HT-29 (cell line): ENCODE results near the gene MAP2K3. TPM values are rescaled to one million over a fixed set of nuclear protein-coding genes. Genes with fewer than 3 reads are reported as not detected.

Source experiments
- DNase-seq: peaks from one replicate; pipeline ENCODE4 v3.0.0-alpha.2; 2015; ENCODE audit warnings: low spot score
- total RNA-seq: library from RNA; depleted of rRNA; stranded (reverse); fragments of >200 nt; shearing (Covaris generic); gene quantifications from 2 replicates; pipeline ENCODE4 v1.2.3, GENCODE V29; 2014

MAP2K3 gene
- total RNA-seq, 1 experiment from 2014 or later = 89.9 TPM

- DNase-seq = no peak
These were observed 2.3 kb upstream of the MAP2K3 start for GRCh38 chr17:21282231-21282630.

DNA sequence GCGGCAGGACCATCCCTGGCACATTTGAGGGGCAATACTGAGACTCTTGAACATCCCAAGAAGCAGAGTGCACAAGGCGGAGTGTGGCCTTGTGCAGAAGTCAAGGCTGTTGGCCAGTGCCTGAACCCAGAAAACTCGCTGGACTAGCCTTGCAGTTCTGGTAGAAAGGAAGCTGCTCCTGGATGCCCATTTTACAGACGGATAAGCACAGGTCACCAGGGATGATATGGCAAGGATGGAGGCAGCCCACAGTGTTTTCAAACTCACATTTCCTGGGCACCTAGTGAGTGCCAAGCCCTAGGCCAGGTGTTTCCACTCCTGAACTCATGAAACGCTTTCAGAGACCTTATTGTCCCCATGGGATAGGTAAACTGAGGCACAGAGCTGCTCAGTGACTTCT lies 1.7 kb upstream of the MAP2K3 start:
- DNase-seq = no peak

GRCh38 chr17:21283482-21284318 lies 811 bp upstream of the MAP2K3 start:
- no peak for DNase-seq

GRCh38 chr17:21285164-21286065 lies 904 bp downstream of the MAP2K3 start:
- DNase-seq = peak; percentile 33

DNA sequence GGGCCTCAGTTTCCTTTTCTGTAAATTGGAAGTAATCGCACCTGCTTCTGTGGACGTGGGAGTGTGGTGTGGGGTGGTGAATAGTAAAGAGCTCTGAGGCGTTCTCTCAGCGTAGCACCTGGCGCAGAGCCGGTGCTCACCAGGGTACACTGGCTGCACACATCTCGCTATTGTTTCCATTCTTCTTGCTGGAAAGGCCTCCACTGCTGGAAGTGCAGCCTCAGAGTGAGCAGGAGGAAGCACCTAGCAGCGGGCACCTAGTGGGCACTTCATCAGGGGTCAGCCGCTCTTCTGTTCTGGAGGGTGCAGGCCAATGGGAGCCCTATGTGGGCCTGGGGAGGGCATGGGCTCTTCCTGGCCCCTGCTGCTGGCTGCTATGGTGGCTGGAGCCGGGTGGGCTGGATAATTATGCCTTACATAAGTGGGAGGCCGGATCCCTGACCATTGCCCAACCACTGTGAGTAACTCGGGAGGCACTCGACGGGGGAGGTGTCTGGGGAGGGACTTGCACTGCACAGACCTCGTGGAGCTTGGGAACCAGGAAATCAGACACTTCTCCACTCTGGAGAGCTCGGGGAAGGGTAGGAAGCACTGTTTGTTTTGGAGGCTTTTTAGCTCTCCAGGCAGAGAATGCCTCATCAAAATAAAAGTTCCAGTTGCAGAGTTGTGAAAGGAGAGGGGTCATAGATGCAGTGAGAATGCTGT lies 1.7 kb downstream of the MAP2K3 start:
- peak; percentile 81 for DNase-seq

- peak; percentile 76 for DNase-seq
These were observed 2.6 kb downstream of the MAP2K3 start for GRCh38 chr17:21286909-21287702.

GRCh38 chr17:21287703-21288449 lies 3.4 kb downstream of the MAP2K3 start:
- peak; percentile 93 for DNase-seq

GRCh38 chr17:21288571-21289017 lies 4.1 kb downstream of the MAP2K3 start:
- no peak for DNase-seq

DNA sequence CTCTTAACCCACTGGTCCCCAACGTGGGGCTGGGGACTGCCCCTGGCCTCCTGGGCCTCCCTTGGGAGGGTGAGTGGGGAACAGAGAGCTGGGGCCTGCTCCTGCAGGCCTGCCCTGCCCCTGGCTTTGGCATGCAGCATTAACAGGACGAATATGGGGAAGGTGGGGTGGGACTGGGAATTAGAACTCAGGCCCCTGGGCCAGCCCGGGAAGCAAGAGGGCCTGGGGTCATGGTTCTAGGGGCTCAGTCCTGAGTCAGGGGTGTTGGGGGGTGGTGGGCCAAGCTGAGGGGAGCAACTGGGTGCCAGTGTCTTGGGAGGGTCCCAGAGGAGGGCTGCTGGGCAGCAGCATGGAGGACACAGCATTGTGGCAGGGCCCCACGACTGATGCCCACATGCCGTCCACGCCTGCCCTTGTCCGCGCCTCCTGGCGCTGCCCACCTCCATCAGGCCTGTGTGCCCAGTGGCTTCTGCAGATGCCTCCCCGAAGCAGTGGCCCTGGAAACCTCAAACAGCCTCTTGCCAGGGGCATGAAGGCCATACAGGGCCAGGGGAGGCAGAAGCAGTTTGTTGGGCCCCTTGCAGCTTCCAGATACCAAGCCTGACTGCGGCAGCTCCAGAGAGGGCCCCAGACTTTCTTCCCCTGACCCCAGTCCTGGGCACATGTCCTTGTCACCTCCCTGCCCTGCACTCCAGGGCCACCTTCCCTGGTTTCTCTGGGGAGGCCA lies 4.8 kb downstream of the MAP2K3 start:
- DNase-seq = no peak

DNA sequence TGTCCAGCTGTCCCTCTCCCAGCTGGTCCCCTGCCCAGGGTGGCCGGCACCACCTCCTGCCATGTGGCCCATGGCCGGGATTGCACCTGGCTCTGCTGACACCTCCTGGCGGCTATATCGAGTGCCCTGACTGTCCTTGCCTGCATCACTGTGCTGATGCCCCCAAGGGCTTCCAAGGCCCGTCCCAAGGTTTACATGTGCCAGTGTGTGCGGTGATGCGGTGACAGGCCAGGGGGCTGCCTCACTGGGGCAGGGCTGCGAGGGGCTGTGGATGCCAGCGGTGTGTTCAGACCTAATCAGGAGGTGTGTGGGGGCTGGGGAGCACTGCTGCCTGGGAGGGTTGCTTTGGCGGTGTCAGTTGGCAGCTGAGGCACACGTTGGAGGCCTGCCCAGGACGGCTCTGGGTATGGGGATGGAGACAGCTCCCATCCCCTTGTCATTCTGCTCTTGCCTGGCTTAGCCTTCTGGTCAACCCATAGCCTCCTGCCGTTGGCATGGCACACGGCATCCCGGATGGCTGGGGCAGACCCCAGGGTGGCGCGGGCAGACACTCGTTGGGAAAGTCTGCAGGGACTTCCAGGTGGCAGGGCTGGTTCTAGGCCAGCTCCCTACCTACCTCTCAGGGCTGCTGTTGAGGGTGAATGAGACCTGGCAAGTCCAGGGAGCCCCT lies 5.5 kb downstream of the MAP2K3 start:
- no peak for DNase-seq

GRCh38 chr17:21291357-21291756 lies 6.8 kb downstream of the MAP2K3 start:
- no peak for DNase-seq

DNA sequence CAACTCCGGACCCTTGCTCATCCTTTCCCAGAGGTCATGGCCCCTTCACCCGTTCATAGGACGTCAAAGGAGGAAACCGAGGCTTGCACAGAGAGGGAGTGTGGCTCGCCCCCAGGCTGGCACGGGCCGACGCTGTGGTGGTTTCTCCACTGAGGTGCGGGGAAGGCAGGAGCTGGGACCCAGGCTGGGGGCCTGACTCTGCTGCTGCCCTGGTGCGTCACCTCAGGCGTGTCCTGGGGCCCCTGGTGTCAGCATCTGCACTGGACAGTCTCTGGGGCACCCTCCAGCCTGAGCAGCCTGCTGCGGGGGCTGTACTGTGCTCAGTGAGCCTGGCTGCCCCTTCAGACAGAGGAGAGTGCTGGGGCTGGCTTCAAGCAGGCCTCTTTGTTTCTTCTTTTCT lies 7.4 kb downstream of the MAP2K3 start:
- no peak for DNase-seq

DNA sequence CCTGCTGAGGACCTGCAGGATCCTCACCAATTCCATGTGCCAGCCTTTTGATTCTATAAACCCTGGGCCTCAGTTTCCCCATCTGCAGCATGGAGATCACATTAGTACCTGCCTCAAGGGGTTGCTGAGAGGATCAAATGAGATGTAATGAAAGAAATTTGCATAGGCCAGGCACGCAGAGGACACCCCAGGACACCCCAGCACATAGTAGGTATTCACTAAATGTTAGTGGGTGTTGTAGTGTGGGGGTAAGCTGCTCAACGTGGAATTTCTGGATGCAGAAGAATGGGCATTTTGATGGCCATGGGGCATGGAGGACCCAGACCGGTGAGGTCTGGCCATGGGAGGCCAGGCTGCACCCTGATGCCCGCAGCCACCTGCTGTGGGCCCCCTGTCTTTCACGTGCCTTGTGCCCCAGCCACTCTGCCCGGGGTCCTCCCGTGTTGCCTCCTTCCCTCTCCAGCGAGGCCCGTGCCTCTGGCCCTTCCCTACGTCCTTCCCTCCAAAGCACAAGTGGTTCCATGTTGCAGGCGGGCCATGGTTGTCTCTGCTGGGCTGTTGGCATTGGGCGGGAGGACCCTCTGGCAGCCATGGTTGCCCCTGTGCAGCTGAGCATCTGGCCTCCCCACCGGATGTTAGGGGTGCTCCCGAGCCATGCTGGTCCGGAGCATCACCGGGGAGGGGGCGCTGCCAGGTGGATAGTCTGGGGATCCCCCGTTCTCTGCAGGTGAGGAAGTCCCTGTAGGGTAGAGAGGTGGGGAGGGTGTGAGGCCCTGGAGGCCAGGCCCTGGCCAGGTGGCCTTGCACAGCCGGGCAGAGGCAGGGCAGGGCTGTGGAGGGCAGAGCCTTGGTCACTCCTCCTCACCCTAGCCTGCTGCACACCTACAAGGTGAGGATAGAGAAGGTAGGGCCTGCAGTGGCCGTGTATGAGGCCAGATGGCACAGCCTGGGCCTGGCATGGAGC lies 8.6 kb downstream of the MAP2K3 start:
- DNase-seq = no peak

DNA sequence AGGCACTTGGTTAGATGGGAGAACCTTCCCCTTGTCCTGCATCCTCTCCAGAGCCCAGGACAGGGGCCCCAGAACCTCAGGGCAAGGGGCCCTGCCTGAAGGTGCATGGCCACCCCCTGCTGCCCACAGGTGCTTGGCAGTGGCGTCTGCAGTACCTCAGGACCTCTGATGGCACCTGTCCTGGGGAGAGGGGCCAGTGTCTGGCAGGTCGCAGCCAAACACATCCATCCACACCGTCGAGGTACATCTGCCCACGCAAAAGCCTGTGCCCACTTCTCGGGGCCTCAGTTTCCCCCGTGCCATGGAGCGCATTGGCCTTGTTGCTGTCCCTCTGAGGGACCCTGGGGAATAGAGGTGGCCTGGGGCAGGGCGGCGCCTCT lies 9.3 kb downstream of the MAP2K3 start:
- DNase-seq = no peak

- DNase-seq = no peak
These were observed 10.0 kb downstream of the MAP2K3 start for GRCh38 chr17:21294321-21295035.

DNA sequence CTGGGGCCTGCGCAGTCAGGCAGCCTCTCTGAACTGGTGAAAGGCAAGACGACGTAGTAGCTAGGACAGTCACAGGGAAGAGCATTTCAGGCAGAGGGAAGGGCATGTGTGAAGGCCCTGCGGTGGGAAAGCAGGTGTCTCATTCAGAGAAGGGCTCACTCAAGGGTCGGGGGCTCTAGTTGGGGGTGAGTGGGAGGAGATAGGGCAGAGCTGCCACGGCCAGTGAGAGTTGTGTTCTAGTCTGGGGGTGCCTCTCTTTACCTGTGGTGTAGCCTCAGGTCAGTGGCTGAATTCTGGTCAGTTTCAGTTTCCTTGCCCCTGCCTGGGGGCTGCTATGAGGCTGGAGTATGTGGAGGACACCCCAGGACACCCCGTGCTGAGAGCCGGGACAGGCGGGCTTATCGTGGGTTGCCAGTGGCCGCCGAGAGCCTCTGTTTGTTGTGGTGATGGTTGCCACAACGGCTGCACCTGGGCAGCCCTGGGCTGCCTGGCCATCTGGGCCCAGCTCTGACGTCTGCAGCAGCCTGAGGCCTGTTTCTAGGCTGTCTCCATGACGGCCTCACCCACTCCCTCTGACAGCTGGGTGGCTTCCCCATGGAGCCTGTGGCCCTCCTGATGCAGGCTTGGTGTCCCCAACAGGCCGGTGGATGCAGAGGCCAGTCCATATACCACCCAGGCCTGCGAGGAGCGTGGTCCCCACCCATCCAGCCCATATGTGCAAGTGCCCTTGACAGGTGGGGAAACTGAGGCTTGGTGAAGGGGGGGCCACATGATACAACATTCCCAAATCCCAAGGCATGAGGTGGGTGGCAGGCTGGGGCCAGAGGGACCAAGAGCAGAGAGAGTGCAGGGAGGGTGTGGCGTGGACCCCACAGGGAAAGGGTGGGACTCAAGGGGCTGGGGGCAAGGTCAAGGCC lies 10.8 kb downstream of the MAP2K3 start:
- DNase-seq = peak; percentile 48
